RWPE2 (cell line): ENCODE results near the gene KIDINS220.
"Not testable (repeated sequence)": the region's sequence is repeated elsewhere in the genome, so short reads cannot be mapped to it uniquely, and the experiment has no call there.

Experiments
- ATAC-seq: fragments of 200-7000 bp; cut with Tn5 transposase; 3 replicates; pipeline ENCODE4 v1.9.1; 2021; ENCODE audit warnings: low read depth
- DNase-seq: peaks from one replicate; pipeline ENCODE4 v3.0.0-alpha.2; 2020; ENCODE audit warnings: low spot score
- H3K27ac ChIP-seq: fragments of 450-650 bp; 2 replicates; pipeline ENCODE4 v1.5.1; 2017; ENCODE audit warnings: mild to moderate bottlenecking; ENCODE audit not compliant: poor library complexity, severe bottlenecking
- H3K27me3 ChIP-seq: fragments of 250-450 bp; sonication (Bioruptor Pico); 2 replicates; pipeline ENCODE4 v1.5.1; 2021; ENCODE audit warnings: mild to moderate bottlenecking, moderate library complexity; ENCODE audit not compliant: insufficient read depth, poor library complexity, severe bottlenecking
- H3K36me3 ChIP-seq: fragments of 250-450 bp; sonication (Bioruptor Pico); 2 replicates; pipeline ENCODE4 v1.5.1; 2020; ENCODE audit warnings: low read depth, mild to moderate bottlenecking, moderate library complexity
- H3K4me1 ChIP-seq: fragments of 250-450 bp; sonication (Bioruptor Pico); 2 replicates; pipeline ENCODE4 v1.5.1; 2021; ENCODE audit warnings: mild to moderate bottlenecking, moderate library complexity; ENCODE audit not compliant: insufficient read depth, poor library complexity, severe bottlenecking
- H3K4me3 ChIP-seq: fragments of 250-450 bp; sonication (Bioruptor Pico); 2 replicates; pipeline ENCODE4 v1.5.1; 2021; ENCODE audit warnings: mild to moderate bottlenecking, moderate library complexity; ENCODE audit not compliant: severe bottlenecking
- H3K9me3 ChIP-seq: fragments of 250-450 bp; sonication (Bioruptor Pico); 2 replicates; pipeline ENCODE4 v1.5.1; 2021; ENCODE audit warnings: mild to moderate bottlenecking, moderate library complexity; ENCODE audit not compliant: severe bottlenecking
- TF ChIP-seq, protein P1 (sequence below): fragments of 450-650 bp; IDR thresholded peaks from one replicate; pipeline ENCODE4 v1.5.1; 2017; ENCODE audit warnings: mild to moderate bottlenecking, moderate library complexity; ENCODE audit not compliant: poor library complexity, severe bottlenecking

KIDINS220 gene

DNA sequence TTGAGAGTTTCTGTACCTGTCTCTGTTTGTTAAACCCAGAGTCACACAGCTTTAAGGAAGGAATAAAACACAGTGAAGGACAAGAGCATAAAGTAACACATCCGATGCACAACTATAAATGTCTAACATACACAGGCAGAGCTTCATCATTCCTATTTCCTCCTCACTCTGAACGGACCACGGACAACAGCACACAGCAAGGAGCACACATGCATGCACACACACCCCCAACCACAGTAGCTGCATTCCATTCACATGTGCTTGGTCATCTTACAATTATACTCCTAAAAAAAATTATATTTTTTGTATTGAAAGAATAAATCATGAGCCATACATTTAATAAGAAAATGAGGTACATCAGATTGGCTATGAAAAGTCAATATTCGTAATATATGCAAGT lies 97.3 kb downstream of the KIDINS220 start:
- no peak for DNase-seq
- peaks cover 9% of the 10 kb centered on the region for H3K36me3 ChIP-seq
- no peaks in the 10 kb centered on the region for H3K27me3 ChIP-seq
- no peak overlapping the region for H3K4me3 ChIP-seq
- no peaks in the 10 kb centered on the region for H3K9me3 ChIP-seq
- H3K27ac ChIP-seq: no peak overlapping the region
- no peaks in the 10 kb centered on the region for H3K4me1 ChIP-seq
- TF ChIP-seq, protein P1, sequence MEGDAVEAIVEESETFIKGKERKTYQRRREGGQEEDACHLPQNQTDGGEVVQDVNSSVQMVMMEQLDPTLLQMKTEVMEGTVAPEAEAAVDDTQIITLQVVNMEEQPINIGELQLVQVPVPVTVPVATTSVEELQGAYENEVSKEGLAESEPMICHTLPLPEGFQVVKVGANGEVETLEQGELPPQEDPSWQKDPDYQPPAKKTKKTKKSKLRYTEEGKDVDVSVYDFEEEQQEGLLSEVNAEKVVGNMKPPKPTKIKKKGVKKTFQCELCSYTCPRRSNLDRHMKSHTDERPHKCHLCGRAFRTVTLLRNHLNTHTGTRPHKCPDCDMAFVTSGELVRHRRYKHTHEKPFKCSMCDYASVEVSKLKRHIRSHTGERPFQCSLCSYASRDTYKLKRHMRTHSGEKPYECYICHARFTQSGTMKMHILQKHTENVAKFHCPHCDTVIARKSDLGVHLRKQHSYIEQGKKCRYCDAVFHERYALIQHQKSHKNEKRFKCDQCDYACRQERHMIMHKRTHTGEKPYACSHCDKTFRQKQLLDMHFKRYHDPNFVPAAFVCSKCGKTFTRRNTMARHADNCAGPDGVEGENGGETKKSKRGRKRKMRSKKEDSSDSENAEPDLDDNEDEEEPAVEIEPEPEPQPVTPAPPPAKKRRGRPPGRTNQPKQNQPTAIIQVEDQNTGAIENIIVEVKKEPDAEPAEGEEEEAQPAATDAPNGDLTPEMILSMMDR: no peak
- ATAC-seq: no peak

DNA sequence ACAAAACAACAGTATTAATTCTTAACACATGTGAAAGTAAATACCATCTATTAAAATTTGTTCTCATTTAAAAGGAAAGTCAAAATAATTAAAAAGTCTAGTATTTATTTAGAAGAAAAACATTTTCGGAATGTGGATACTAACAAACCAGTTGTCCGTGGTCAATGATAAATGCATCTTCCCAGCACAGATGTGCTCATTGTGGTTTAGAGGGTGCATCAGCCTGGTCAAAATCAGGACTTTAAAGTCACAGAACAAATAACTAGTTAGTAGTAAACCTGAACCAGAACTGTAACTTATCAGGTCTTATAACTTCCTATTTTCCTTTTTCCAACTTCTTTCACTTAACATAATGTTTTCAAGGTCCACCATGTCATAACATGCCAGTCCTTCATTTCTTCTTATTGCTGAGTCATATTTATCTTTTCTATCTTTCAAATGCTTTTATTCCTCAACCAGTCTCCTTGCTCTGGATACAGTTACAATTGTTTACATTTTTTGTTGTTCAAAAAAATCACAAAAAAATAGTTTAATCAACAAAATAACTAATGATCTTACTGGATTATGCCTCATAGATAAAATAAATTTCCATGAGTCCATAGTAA lies 99.7 kb downstream of the KIDINS220 start:
- TF ChIP-seq, protein P1: no peak
- Histone ChIP-seq H3K27me3 (no peaks in the 10 kb centered on the region), H3K4me1 (no peaks in the 10 kb centered on the region), H3K27ac (no peak overlapping the region), H3K36me3 (peaks cover 24% of the 10 kb centered on the region), H3K4me3 (no peak overlapping the region), H3K9me3 (no peaks in the 10 kb centered on the region)
- DNase-seq (no peak), ATAC-seq (no peak)

DNA sequence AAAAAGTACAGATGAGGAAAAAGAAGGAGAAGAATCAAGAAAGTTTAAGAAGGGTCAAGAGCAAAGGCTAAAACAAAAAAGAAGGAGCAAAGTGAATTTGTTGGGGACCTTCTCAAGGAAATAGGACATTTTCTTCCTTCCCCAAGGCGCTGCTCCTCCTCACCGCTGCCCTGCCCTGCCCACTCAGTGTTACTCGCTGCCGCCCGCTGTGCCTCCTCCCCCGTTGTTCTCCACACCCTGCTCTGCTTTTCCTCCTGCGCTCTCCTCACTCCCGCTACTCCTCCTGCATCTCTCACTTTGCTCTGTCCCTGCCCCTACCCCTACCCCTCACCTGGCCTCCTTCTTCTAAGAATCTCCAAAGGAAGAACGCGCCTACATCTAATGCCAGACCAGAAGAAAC lies 104.8 kb downstream of the KIDINS220 start:
- H3K4me1 ChIP-seq: no peaks in the 10 kb centered on the region
- H3K4me3 ChIP-seq: no peak overlapping the region
- peaks cover 34% of the 10 kb centered on the region for H3K36me3 ChIP-seq
- TF ChIP-seq, protein P1: no peak
- H3K9me3 ChIP-seq: no peaks in the 10 kb centered on the region
- no peak overlapping the region for H3K27ac ChIP-seq
- no peak for ATAC-seq
- H3K27me3 ChIP-seq: no peaks in the 10 kb centered on the region
- no peak for DNase-seq

GRCh38 chr2:8729939-8730338 lies 107.5 kb downstream of the KIDINS220 start:
- H3K36me3 ChIP-seq: peaks cover 26% of the 10 kb centered on the region
- ATAC-seq (no peak), DNase-seq (no peak)
- no peaks in the 10 kb centered on the region for H3K27me3 ChIP-seq
- no peaks in the 10 kb centered on the region for H3K4me1 ChIP-seq
- no peaks in the 10 kb centered on the region for H3K9me3 ChIP-seq
- TF ChIP-seq, protein P1: no peak
- H3K4me3 ChIP-seq: no peak overlapping the region
- H3K27ac ChIP-seq: no peak overlapping the region

DNA sequence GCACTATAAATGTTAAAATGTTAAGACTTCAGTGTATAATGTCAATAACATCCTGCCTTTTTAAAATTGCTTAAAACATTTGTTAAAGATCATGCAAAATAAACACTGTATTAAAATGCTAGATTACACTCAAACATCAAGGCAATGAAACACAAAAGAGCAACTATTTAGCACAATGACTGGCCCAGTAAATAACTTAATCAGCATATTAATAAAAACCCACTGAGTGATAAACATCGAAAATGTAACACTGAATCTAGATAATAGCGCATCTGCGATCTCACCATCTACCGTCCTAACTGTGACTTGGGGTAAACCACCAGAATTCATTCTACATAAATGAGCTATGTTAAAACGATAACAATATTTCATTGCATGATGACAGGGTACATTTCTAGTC lies 108.3 kb downstream of the KIDINS220 start:
- peaks cover 21% of the 10 kb centered on the region for H3K36me3 ChIP-seq
- H3K4me3 ChIP-seq, H3K4me1 ChIP-seq, H3K27ac ChIP-seq, H3K9me3 ChIP-seq, DNase-seq, ATAC-seq, H3K27me3 ChIP-seq: not testable (repeated sequence)
